Choroid plexus epithelial cell (primary cell): ENCODE data around the gene CCDC167.

Experiments
- DNase-seq: peaks from one replicate; pipeline ENCODE4 v3.0.0-alpha.2; 2010; ENCODE audit warnings: low read depth
- H3K4me3 ChIP-seq: 2 replicates; pipeline ENCODE4 v1.5.1; 2011; ENCODE audit warnings: low read depth, mild to moderate bottlenecking, control low read depth, low read length, moderate library complexity
- TF ChIP-seq, protein P1 (sequence below): conservative IDR thresholded peaks from 2 replicates; pipeline ENCODE4 v1.5.1; 2011; ENCODE audit warnings: low read depth, mild to moderate bottlenecking, control low read depth, inconsistent platforms, low read length, moderate library complexity

Gene CCDC167

DNA sequence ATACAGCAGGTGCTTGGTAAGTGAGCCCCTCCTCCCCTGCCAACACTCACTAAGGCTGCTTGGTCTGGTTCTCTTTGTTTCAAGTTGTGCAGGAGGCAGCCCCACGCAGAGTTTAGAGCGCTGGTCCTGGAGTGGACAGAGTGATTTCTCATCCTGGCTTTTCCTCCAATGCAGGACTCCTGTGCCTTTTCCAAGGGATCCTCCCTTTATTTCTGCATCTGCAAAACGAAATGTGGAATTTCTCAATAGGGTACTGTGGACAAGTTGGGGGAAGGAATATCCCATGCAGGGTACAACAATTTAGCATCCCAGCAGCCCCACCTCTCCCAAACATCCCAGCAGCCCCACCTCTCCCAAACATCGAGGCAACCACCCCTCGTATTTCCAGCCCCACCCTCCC is 30.6 kb upstream of the CCDC167 start:
- no peak for DNase-seq
- no peak overlapping the region for H3K4me3 ChIP-seq
- TF ChIP-seq, protein P1, sequence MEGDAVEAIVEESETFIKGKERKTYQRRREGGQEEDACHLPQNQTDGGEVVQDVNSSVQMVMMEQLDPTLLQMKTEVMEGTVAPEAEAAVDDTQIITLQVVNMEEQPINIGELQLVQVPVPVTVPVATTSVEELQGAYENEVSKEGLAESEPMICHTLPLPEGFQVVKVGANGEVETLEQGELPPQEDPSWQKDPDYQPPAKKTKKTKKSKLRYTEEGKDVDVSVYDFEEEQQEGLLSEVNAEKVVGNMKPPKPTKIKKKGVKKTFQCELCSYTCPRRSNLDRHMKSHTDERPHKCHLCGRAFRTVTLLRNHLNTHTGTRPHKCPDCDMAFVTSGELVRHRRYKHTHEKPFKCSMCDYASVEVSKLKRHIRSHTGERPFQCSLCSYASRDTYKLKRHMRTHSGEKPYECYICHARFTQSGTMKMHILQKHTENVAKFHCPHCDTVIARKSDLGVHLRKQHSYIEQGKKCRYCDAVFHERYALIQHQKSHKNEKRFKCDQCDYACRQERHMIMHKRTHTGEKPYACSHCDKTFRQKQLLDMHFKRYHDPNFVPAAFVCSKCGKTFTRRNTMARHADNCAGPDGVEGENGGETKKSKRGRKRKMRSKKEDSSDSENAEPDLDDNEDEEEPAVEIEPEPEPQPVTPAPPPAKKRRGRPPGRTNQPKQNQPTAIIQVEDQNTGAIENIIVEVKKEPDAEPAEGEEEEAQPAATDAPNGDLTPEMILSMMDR = no peak

DNA sequence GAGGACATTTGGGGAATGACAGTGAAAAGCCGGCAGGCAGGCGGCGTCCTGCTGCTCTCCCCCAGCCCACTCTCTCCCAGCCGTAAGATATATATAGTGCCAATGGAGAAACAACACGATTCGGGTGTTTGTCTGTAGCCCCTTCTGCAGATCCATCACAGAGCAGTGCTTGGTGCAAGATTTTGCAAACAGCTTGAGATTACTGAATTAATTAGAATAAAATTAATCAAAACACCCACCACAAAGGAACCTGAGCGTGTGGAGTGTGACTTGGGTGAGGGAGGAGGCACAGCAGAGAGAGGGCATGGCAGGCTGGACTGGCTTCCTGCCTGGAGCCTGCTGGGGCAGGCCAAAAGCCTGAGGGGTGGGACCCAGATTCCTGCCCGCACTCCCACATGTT is 28.8 kb upstream of the CCDC167 start:
- H3K4me3 ChIP-seq = no peak overlapping the region
- TF ChIP-seq, protein P1 = no peak
- DNase-seq = no peak

DNA sequence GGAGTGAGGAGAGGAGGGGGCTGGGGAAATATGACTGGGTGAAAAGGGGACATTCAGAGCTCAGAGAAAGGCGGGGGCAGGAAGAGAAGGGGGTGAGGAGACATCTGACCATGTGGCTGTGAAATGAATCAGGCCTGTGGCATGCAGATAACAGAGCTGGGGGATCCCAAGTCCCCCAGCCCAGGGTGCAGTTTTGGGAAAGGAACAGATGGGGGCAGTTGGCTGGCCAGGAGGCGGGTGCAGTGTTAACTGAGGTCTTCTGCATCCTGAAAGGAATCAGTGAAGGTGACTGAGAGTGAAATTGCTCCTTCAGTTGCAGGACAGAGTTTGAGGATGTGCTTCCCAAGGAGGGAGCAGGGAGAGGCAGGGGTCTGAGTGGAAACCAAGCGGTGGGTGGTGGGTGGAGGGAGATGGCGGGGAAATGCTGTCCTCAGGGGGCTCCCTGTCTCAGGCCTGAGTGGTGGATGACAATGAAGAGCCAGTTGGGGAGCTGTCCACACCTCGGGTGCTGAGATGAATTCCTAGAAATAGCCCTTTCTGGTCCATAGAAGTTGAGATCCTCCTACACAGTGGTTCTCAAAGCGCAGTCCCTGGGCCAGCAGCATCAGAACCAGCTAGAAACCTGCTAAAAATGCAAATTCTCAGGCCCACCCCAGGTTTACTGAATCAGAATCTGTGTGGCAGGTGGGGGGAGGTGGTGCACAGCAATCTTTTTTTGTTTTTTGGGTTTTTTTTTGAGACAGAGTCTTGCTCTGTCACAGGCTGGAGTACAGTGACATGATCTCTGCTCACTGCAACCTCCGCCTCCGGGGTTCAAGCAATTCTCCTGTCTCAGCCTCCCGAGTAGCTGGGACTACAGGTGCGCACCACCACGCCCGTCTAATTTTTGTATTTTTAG is 26.0 kb upstream of the CCDC167 start:
- DNase-seq = peak; percentile 35
- TF ChIP-seq, protein P1 = no peak
- H3K4me3 ChIP-seq = no peak overlapping the region

DNA sequence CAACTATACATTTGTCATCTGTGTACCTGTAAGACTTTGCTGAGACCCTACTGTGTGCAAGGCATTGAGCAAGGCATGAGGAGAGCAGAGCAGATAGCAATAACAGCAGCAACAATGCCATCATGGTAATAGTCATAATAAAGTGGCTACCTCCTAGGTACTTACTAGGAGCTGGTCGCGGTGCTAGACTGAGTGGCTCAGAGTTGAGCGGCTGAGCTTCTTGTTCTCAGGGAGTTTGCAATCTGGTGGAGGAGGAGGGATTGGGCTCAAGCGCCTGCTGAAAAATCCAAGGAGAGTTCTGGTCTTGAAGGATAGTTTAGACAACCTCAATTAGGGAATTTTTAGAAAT is 25.3 kb upstream of the CCDC167 start:
- TF ChIP-seq, protein P1 = no peak
- H3K4me3 ChIP-seq = no peak overlapping the region
- no peak for DNase-seq

DNA sequence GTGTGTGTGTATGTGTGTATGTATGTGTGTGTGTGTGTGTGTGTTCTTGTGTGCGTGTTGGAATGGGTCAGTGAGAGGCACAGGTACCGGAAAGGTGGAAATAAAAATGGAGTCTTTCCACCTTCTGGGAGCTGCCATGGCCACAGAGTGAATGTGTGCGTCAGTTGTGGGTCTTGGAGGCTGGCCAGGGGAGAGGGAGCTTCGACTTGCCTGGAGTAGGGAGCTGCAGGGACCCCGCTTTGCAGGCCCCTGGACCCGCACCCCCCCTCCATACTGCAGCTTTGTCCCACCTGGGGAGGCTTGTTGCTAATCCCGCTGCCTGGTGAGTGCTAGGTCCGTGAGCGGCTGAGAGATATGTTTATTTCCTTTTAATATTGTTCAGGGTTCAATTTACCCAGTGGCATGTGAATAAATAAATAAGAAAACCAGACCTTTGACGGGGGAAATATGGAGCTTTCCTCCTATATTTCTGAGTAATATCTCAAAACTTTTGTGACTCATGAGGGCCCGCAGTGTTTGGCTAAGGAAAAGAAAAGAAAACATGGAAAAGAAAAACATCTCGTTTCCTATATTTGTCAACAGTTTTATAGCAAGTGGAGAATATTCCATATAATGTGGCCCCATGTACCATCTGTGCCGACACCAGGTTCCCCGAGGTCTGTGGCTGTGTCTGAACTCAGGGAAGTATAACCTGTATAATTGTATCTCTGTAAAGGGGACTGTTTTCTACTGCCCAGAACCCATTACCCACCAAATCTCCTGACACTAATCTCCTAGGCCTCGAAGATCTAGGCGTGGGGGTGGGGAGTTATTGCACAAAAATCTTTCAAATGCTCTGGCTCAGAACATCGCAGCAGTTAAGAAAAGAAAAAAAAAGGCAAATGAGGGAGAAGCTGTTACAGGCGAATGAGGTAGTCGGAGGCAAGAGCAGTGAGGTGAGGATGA is 24.6 kb upstream of the CCDC167 start:
- TF ChIP-seq, protein P1 = no peak
- H3K4me3 ChIP-seq = no peak overlapping the region
- peak; percentile 42 for DNase-seq

DNA sequence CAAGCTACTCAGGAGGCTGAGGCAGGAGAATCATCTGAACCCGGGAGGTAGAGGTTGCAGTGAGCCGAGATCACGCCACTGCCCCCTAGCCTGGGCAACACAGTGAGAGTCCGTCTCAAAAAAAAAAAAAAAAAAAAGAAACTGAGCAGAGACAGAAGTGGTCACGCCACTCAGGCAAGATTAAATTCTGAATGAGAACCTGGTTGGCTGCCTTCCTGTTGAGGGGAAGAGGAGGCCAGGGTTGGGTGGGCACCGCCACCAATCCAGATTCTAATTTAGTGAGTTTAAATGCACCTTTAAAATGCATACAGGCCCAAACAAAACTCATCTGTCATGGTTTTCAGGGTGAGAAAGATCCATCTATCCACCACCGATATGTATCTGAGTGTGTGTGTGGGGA is 23.7 kb upstream of the CCDC167 start:
- DNase-seq = no peak
- TF ChIP-seq, protein P1 = no peak
- H3K4me3 ChIP-seq = no peak overlapping the region
